ENCODE data around the gene CIAO2B. TPM values are rescaled to one million over a fixed set of nuclear protein-coding genes. Genes with fewer than 3 reads are reported as not detected.
A peak's percentile ranks its signal among the peaks of the same experiment; 100 is the strongest.
"Not testable (repeated sequence)": the region's sequence is repeated elsewhere in the genome, so short reads cannot be mapped to it uniquely, and the experiment has no call there.

Gene CIAO2B
- total RNA-seq, 1 experiment from 2014 or later, result 119 TPM

DNA sequence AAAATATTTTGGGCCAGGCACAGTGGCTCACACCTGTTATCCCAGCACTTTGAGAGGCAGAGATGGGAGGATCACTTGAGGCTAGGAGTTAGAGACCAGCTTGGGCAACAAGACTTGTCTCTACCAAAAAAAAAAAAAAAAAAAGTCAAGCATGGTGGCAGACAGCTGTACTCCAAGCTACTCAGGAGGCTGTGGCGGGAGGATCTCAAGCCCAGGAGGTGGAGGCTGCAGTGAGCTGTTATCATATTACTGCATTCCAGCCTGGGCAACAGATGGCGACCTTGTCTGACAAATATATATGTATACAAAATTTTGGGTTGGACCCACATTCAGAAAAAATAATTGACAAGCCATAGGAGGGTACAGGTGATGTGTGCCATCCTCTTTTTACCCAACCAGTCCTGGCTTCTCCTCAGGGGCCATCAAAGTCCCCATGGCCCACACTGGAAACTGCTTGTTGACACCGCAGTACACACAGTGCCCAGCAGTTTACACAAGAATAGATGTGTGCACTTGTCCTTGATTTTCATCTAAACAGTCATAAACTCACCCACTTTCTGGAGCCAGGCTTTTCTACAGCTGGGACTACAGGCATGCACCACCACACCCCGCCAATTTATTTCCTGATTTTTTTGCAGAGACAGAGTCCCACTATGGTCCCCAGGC lies 2.8 kb upstream of the CIAO2B start:
- BruUV-seq (replicated peaks), result no TSS peak
- no peak overlapping the region for H3K27ac Mint-ChIP-seq (ENCODE audit: unreplicated experiment)
- intact Hi-C loops (cut with micrococcal nuclease; ENCODE audit: unreplicated experiment), result no loop called here

DNA sequence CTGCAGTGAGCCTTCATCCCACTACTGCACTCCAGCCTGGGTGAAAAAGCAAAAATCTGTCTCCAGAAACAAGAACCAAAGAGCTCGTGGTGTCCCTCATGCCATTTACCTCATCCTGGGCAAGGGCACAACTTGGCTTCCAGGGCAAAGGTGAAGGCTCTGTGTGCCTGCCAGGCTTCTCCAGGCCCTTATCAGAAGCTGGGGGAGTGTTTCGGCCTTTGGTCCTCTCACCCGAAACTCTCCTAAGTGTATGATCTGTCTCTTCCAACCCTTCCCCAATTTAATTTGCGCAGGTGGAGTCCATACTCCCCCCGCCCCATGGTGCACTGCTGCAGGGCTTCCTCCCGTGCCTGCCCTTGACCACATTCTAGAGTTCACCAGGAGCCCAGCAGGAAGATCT lies 2.3 kb upstream of the CIAO2B start:
- peaks cover 8% of the 10 kb centered on the region for H3K4me1 ChIP-seq
- no TSS peak for BruUV-seq (replicated peaks)
- DNase-seq, result no peak
- Mint-ChIP-seq H3K36me3 (ENCODE audit: insufficient read depth, unreplicated experiment) (peaks cover 23% of the 10 kb centered on the region), H3K9me3 (ENCODE audit: unreplicated experiment) (no peaks in the 10 kb centered on the region), H3K27ac (ENCODE audit: unreplicated experiment) (no peak overlapping the region), H3K4me3 (ENCODE audit: unreplicated experiment) (peak overlapping the region; percentile 94), H3K27me3 (ENCODE audit: insufficient read depth, unreplicated experiment) (no peaks in the 10 kb centered on the region), H3K4me1 (ENCODE audit: low read depth, unreplicated experiment) (peaks cover 19% of the 10 kb centered on the region)
- intact Hi-C loops (cut with micrococcal nuclease; ENCODE audit: unreplicated experiment), result no loop called here
- no peaks in the 10 kb centered on the region for H3K27me3 ChIP-seq (replicated peaks; ENCODE audit: control insufficient read depth, insufficient read depth, low read length)
- H3K36me3 ChIP-seq (ENCODE audit: control insufficient read depth, insufficient read depth, low read length), result peaks cover 5% of the 10 kb centered on the region
- POLR2A ChIA-PET, result interaction anchor here (0.6 kb wide), 1 partner anchor 102 kb away, joined by 4 read pairs; no protein-coding TSS in a partner anchor
- H3K4me3 ChIP-seq (ENCODE audit: low read depth, low read length), result no peak overlapping the region
- CTCF ChIA-PET, result interaction anchor here (0.9 kb wide), 1 partner anchor 56 kb away, joined by 3 read pairs; the partner anchor contains the start of gene PDP2
- TF ChIP-seq, protein P1, sequence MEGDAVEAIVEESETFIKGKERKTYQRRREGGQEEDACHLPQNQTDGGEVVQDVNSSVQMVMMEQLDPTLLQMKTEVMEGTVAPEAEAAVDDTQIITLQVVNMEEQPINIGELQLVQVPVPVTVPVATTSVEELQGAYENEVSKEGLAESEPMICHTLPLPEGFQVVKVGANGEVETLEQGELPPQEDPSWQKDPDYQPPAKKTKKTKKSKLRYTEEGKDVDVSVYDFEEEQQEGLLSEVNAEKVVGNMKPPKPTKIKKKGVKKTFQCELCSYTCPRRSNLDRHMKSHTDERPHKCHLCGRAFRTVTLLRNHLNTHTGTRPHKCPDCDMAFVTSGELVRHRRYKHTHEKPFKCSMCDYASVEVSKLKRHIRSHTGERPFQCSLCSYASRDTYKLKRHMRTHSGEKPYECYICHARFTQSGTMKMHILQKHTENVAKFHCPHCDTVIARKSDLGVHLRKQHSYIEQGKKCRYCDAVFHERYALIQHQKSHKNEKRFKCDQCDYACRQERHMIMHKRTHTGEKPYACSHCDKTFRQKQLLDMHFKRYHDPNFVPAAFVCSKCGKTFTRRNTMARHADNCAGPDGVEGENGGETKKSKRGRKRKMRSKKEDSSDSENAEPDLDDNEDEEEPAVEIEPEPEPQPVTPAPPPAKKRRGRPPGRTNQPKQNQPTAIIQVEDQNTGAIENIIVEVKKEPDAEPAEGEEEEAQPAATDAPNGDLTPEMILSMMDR (IDR thresholded peaks at IDR 0.05; ENCODE audit: insufficient read depth in 1 of 2, low read depth in 1 of 2, low read length in 1 of 2, severe bottlenecking in 1 of 2, unreplicated experiment in 1 of 2), result no peak
- H3K9me3 ChIP-seq, result no peaks in the 10 kb centered on the region

More for the DNA sequence above, 2.8 kb upstream of the CIAO2B start:
- Histone ChIP-seq H3K4me1 (peaks cover 8% of the 10 kb centered on the region), H3K36me3 (ENCODE audit: control insufficient read depth, insufficient read depth, low read length) (peaks cover 6% of the 10 kb centered on the region), H3K27me3 (replicated peaks; ENCODE audit: control insufficient read depth, insufficient read depth, low read length) (no peaks in the 10 kb centered on the region), H3K9me3 (no peaks in the 10 kb centered on the region), H3K4me3 (ENCODE audit: low read depth, low read length) (no peak overlapping the region)
- ChIA-PET CTCF (interaction anchor here (0.9 kb wide), 1 partner anchor 57 kb away, joined by 3 read pairs; the partner anchor contains the start of gene PDP2), POLR2A (interaction anchor here (0.6 kb wide), 1 partner anchor 102 kb away, joined by 4 read pairs; no protein-coding TSS in a partner anchor)
- H3K9me3 Mint-ChIP-seq (ENCODE audit: unreplicated experiment), result no peaks in the 10 kb centered on the region
- TF ChIP-seq, protein P1 (IDR thresholded peaks at IDR 0.05; ENCODE audit: insufficient read depth in 1 of 2, low read depth in 1 of 2, low read length in 1 of 2, severe bottlenecking in 1 of 2, unreplicated experiment in 1 of 2), result no peak
- no peaks in the 10 kb centered on the region for H3K27me3 Mint-ChIP-seq (ENCODE audit: insufficient read depth, unreplicated experiment)
- H3K4me3 Mint-ChIP-seq (ENCODE audit: unreplicated experiment), result peak overlapping the region; percentile 94
- no peak for DNase-seq
- peaks cover 19% of the 10 kb centered on the region for H3K4me1 Mint-ChIP-seq (ENCODE audit: low read depth, unreplicated experiment)
- peaks cover 27% of the 10 kb centered on the region for H3K36me3 Mint-ChIP-seq (ENCODE audit: insufficient read depth, unreplicated experiment)

DNA sequence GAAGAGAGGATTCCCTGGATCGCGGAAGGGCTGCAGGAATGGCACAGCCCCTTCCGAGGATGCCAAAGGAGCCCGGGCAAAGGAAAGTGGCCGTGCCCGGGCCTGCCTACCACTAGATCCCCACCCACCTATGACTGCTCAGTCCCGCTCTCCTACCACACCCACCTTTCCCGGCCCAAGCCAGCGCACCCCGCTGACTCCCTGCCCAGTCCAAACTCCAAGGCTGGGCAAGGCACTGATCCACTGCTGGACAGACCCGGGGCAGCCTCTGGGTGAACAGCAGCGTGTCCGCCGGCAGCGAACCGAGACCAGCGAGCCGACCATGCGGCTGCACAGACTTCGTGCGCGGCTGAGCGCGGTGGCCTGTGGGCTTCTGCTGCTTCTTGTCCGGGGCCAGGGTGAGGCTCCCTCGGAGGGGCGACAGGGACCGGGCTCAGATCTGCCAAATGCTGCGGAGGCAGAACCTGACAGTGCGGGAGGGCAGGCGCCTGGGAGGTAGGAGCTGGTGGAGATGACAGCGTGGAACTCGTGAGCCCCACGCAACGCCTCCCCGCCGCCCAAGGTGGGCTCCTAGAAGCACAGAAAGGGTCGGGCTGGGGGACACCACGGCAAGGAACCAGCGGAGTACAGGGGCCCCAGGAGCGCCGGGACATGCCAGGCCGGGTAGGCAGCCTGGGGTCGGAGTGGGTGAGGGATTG lies 1.3 kb upstream of the CIAO2B start, which contains the start of gene CES2:
TSS of gene CES2 (plus strand) at position 203 of the 698 bp plus-strand sequence. CDS start at position 323, 120 bp downstream.
- H3K4me3 ChIP-seq (ENCODE audit: low read depth, low read length), result peak within 1 kb of the TSS; percentile 81
- TF ChIP-seq, protein P1 (IDR thresholded peaks at IDR 0.05; ENCODE audit: insufficient read depth in 1 of 2, low read depth in 1 of 2, low read length in 1 of 2, severe bottlenecking in 1 of 2, unreplicated experiment in 1 of 2), result no peak
- H3K4me1 Mint-ChIP-seq (ENCODE audit: low read depth, unreplicated experiment), result peaks cover 19% of the 10 kb centered on the region
- intact Hi-C loops (cut with micrococcal nuclease; ENCODE audit: unreplicated experiment), result no loop called here
- H3K4me3 Mint-ChIP-seq (ENCODE audit: unreplicated experiment), result peak within 1 kb of the TSS; percentile 94
- ChIA-PET CTCF (no interaction called here), POLR2A (no interaction called here)
- DNase-seq, result no peak
- no peaks in the 10 kb centered on the region for H3K27me3 Mint-ChIP-seq (ENCODE audit: insufficient read depth, unreplicated experiment)
- H3K9me3 Mint-ChIP-seq (ENCODE audit: unreplicated experiment), result no peaks in the 10 kb centered on the region
- H3K27me3 ChIP-seq (replicated peaks; ENCODE audit: control insufficient read depth, insufficient read depth, low read length), result no peaks in the 10 kb centered on the region
- no TSS peak for BruUV-seq (replicated peaks)
- H3K36me3 Mint-ChIP-seq (ENCODE audit: insufficient read depth, unreplicated experiment), result peaks cover 20% of the 10 kb centered on the region
- H3K4me1 ChIP-seq, result peaks cover 8% of the 10 kb centered on the region
- peaks cover 5% of the 10 kb centered on the region for H3K36me3 ChIP-seq (ENCODE audit: control insufficient read depth, insufficient read depth, low read length)
- no peaks in the 10 kb centered on the region for H3K9me3 ChIP-seq
- peak within 1 kb of the TSS; percentile 88 for H3K27ac Mint-ChIP-seq (ENCODE audit: unreplicated experiment)

DNA sequence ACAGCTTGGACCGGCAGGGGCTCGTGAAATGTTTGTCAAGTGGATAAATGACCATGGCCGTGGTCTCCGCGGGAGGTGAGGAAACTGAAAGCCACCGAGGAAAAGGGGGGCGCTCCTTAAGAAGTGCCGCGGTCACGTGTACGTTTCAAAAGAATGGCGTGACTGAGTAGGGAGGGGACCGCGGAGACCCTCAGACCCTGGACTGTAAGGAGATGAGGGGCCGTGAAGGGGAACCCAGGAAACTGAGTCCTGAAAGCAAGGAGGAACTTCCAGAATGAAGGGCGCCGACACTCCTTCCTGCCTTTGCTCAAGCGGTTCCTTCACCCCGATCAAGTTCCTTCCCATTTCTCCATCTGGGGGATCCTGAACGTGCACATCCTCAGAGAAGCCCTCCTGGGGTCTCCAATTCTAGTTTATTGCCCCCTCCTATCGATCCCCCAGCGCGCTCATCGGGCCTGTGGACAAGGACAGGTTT lies 674 bp upstream of the CIAO2B start:
- intact Hi-C loops (cut with micrococcal nuclease; ENCODE audit: unreplicated experiment); H3K36me3 ChIP-seq (ENCODE audit: control insufficient read depth, insufficient read depth, low read length); H3K9me3 Mint-ChIP-seq (ENCODE audit: unreplicated experiment); BruUV-seq (replicated peaks); H3K27me3 Mint-ChIP-seq (ENCODE audit: insufficient read depth, unreplicated experiment); H3K9me3 ChIP-seq; H3K27me3 ChIP-seq (replicated peaks; ENCODE audit: control insufficient read depth, insufficient read depth, low read length); H3K4me1 ChIP-seq; POLR2A ChIA-PET; DNase-seq: not testable (repeated sequence)
- H3K27ac Mint-ChIP-seq (ENCODE audit: unreplicated experiment), result peak overlapping the region; percentile 88
- peaks cover 17% of the 10 kb centered on the region for H3K36me3 Mint-ChIP-seq (ENCODE audit: insufficient read depth, unreplicated experiment)
- CTCF ChIA-PET, result interaction anchor here (1.0 to 1.2 kb wide), 2 partner anchors 19 to 39 kb away, joined by 3 read pairs; no protein-coding TSS in a partner anchor
- H3K4me3 Mint-ChIP-seq (ENCODE audit: unreplicated experiment), result peak overlapping the region; percentile 94
- peak overlapping the region; percentile 81 for H3K4me3 ChIP-seq (ENCODE audit: low read depth, low read length)
- peaks cover 19% of the 10 kb centered on the region for H3K4me1 Mint-ChIP-seq (ENCODE audit: low read depth, unreplicated experiment)

Data from Caco-2 (cell line).